GM19372 (cell line): ENCODE results near the gene GRIK3.

Source experiments
- ATAC-seq: cut with Tn5 transposase; IDR thresholded peaks from one replicate; pipeline ENCODE4 v1.9.1; 2021; ENCODE audit warnings: mild to moderate bottlenecking, low read depth, moderate library complexity; ENCODE audit not compliant: unreplicated experiment

GRIK3 gene

GRCh38 chr1:36884029-36884701 is 150.2 kb downstream of the GRIK3 start:
- no peak for ATAC-seq

- ATAC-seq = no peak
These were observed 150.9 kb downstream of the GRIK3 start for GRCh38 chr1:36883315-36883949.

GRCh38 chr1:36882536-36883285 is 151.6 kb downstream of the GRIK3 start:
- no peak for ATAC-seq

GRCh38 chr1:36881541-36881940 is 152.8 kb downstream of the GRIK3 start:
- no peak for ATAC-seq

- ATAC-seq = no peak
These were observed 153.3 kb downstream of the GRIK3 start for GRCh38 chr1:36881068-36881405.

- no peak for ATAC-seq
These were observed 153.9 kb downstream of the GRIK3 start for GRCh38 chr1:36880155-36881067.

GRCh38 chr1:36879613-36880012 is 154.7 kb downstream of the GRIK3 start:
- ATAC-seq = no peak

- ATAC-seq = no peak
These were observed 157.3 kb downstream of the GRIK3 start for GRCh38 chr1:36876990-36877389.

- no peak for ATAC-seq
These were observed 159.8 kb downstream of the GRIK3 start for GRCh38 chr1:36874271-36875060.

GRCh38 chr1:36872858-36873257 is 161.5 kb downstream of the GRIK3 start:
- ATAC-seq = no peak

GRCh38 chr1:36872126-36872754 is 162.1 kb downstream of the GRIK3 start:
- ATAC-seq = no peak

GRCh38 chr1:36871146-36871971 is 163.0 kb downstream of the GRIK3 start:
- no peak for ATAC-seq

GRCh38 chr1:36869826-36870225 is 164.5 kb downstream of the GRIK3 start:
- no peak for ATAC-seq

GRCh38 chr1:36869054-36869453 is 165.3 kb downstream of the GRIK3 start:
- no peak for ATAC-seq

- no peak for ATAC-seq
These were observed 166.7 kb downstream of the GRIK3 start for GRCh38 chr1:36867575-36867974.

- no peak for ATAC-seq
These were observed 168.0 kb downstream of the GRIK3 start for GRCh38 chr1:36866169-36866814.

- ATAC-seq = no peak
These were observed 168.8 kb downstream of the GRIK3 start for GRCh38 chr1:36865602-36865900.

- ATAC-seq = no peak
These were observed 169.3 kb downstream of the GRIK3 start for GRCh38 chr1:36864823-36865601.
